HL-60 (cell line): ENCODE data around the gene FTCDNL1.

Experiments used
- DNase-seq, 2 experiments: peaks; one replicate each; pipeline ENCODE4 v3.0.0-alpha.2; 2010 to 2020; ENCODE audit warnings: low read depth in 1 of 2, low spot score in 1 of 2
- H3K27ac ChIP-seq: fragments of 250-450 bp; sonication (Bioruptor Pico); replicated peaks from 2 replicates; pipeline ENCODE4 v1.5.1; 2020; ENCODE audit warnings: mild to moderate bottlenecking, moderate library complexity
- H3K27me3 ChIP-seq: fragments of 250-450 bp; sonication (Bioruptor Pico); 2 replicates; pipeline ENCODE4 v1.5.1; 2021; ENCODE audit warnings: mild to moderate bottlenecking, moderate library complexity; ENCODE audit not compliant: insufficient read depth, poor library complexity, severe bottlenecking
- H3K4me3 ChIP-seq: replicated peaks from 2 replicates; pipeline ENCODE4 v1.5.1; 2011; ENCODE audit warnings: mild to moderate bottlenecking, control low read depth, low read length; ENCODE audit not compliant: insufficient read depth
- GABPA ChIP-seq: IDR thresholded peaks from 2 replicates; pipeline ENCODE4 v1.6.1; 2012; ENCODE audit warnings: low read depth
- POLR2AphosphoS5 ChIP-seq: IDR thresholded peaks from 2 replicates; pipeline ENCODE4 v1.6.1; 2012; ENCODE audit warnings: low read depth
- SPI1 ChIP-seq: IDR thresholded peaks from 2 replicates; pipeline ENCODE4 v1.6.1; 2012; ENCODE audit warnings: low read depth, mild to moderate bottlenecking, borderline replicate concordance
- TF ChIP-seq, protein P1 (sequence below): IDR thresholded peaks from one replicate; pipeline ENCODE4 v1.5.1; 2011; ENCODE audit warnings: low read length, control low read depth, inconsistent platforms; ENCODE audit not compliant: insufficient read depth
- TF ChIP-seq, protein P2 (sequence below): IDR thresholded peaks from 2 replicates; pipeline ENCODE4 v1.6.1; 2012; ENCODE audit warnings: low read depth; ENCODE audit not compliant: insufficient replicate concordance

Gene FTCDNL1

DNA sequence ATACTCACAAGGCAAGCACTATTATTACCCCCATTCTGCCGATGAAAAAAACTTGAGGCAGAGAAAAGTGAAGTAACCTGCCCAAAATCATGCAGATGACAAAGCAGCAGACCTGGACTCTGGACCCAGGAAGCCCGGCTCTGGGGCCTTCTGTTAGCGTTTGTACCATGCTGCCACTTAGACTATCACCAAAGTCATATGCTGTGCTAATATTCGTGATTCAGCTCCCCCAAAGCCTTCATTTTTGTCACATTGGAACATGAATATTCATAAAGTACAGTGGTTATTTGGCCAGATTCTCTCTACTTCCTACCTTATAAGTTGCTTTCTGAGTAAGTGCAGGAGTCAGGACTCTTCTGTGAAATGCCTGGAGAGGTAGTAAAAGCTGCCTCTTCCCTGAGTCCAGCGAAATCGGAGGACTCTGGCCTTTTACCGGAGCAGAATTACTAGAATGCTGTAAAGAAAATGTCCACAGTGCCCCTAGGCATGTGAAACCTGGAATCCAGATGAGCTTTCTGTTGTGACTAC is 86.7 kb downstream of the FTCDNL1 start:
- no peak for TF ChIP-seq POLR2AphosphoS5
- no peak for TF ChIP-seq SPI1
- TF ChIP-seq, protein P1, sequence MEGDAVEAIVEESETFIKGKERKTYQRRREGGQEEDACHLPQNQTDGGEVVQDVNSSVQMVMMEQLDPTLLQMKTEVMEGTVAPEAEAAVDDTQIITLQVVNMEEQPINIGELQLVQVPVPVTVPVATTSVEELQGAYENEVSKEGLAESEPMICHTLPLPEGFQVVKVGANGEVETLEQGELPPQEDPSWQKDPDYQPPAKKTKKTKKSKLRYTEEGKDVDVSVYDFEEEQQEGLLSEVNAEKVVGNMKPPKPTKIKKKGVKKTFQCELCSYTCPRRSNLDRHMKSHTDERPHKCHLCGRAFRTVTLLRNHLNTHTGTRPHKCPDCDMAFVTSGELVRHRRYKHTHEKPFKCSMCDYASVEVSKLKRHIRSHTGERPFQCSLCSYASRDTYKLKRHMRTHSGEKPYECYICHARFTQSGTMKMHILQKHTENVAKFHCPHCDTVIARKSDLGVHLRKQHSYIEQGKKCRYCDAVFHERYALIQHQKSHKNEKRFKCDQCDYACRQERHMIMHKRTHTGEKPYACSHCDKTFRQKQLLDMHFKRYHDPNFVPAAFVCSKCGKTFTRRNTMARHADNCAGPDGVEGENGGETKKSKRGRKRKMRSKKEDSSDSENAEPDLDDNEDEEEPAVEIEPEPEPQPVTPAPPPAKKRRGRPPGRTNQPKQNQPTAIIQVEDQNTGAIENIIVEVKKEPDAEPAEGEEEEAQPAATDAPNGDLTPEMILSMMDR = no peak
- TF ChIP-seq GABPA = no peak
- TF ChIP-seq, protein P2, sequence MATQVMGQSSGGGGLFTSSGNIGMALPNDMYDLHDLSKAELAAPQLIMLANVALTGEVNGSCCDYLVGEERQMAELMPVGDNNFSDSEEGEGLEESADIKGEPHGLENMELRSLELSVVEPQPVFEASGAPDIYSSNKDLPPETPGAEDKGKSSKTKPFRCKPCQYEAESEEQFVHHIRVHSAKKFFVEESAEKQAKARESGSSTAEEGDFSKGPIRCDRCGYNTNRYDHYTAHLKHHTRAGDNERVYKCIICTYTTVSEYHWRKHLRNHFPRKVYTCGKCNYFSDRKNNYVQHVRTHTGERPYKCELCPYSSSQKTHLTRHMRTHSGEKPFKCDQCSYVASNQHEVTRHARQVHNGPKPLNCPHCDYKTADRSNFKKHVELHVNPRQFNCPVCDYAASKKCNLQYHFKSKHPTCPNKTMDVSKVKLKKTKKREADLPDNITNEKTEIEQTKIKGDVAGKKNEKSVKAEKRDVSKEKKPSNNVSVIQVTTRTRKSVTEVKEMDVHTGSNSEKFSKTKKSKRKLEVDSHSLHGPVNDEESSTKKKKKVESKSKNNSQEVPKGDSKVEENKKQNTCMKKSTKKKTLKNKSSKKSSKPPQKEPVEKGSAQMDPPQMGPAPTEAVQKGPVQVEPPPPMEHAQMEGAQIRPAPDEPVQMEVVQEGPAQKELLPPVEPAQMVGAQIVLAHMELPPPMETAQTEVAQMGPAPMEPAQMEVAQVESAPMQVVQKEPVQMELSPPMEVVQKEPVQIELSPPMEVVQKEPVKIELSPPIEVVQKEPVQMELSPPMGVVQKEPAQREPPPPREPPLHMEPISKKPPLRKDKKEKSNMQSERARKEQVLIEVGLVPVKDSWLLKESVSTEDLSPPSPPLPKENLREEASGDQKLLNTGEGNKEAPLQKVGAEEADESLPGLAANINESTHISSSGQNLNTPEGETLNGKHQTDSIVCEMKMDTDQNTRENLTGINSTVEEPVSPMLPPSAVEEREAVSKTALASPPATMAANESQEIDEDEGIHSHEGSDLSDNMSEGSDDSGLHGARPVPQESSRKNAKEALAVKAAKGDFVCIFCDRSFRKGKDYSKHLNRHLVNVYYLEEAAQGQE = no peak
- Histone ChIP-seq H3K27ac (no peak overlapping the region), H3K4me3 (no peak overlapping the region), H3K27me3 (no peaks in the 10 kb centered on the region)
- no peak for DNase-seq

GRCh38 chr2:199762963-199763362 is 88.0 kb downstream of the FTCDNL1 start:
- TF ChIP-seq POLR2AphosphoS5 (no peak), GABPA (no peak), SPI1 (no peak)
- TF ChIP-seq, protein P2 = no peak
- TF ChIP-seq, protein P1 = no peak
- no peak for DNase-seq
- Histone ChIP-seq H3K27ac (no peak overlapping the region), H3K27me3 (no peaks in the 10 kb centered on the region), H3K4me3 (no peak overlapping the region)

DNA sequence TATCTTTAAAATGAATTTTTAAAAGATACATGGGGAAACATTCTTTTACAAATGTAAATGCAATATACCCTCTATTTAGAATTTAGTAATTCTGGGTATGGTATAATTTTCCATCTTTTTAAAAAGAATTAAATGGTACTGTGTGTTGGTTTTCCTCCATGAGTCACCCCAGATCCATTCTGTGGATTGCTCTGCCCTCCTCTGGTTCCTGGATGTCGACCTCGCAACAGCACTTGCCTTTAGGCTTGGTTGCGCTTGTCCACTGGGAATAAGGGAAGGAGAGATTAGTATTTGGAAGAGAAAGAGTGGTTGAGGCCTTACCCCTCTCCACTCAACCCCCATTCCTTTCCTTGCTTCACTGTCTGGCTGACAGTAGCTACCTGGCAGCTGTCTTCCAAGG is 90.4 kb downstream of the FTCDNL1 start:
- TF ChIP-seq, protein P1 = no peak
- TF ChIP-seq SPI1 (no peak), POLR2AphosphoS5 (no peak), GABPA (no peak)
- TF ChIP-seq, protein P2 = no peak
- Histone ChIP-seq H3K27me3 (no peaks in the 10 kb centered on the region), H3K27ac (no peak overlapping the region), H3K4me3 (no peak overlapping the region)
- DNase-seq = no peak
